ENCODE results near the gene AOC3.

The AOC3 gene

DNA sequence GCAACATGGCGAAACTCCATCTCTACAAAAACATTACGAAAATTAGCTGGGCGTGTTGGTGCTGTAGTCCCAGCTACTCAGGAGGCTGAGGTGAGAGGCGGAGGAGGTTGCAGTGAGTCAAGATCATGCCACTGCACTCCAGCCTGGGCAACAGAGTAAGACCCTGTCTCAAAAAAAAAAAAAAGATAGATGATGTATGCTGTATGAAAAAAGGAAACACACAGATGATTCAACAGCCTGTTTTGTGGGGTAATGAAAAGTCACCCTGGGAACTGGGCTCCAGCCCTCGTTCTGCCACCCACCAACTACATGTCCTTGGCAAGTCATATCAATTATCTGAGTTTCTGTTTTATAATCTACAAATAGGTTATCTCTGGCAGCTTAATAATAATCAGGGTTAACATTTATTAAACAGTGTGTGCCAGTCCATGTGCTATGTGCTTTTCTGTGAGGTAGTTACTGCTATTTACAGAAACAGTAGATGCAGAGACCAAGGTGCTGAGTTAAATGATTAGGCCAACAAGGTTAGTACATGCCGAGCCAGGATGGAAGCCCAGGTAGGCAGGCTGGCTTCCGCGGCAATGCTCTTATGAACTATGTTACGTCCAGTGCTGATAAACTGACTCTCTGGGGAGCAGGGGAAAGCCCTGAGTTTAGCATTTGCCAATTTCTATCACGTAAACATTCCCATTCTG, 50.7 kb downstream of the AOC3 start:
- DNase-seq (ENCODE audit: insufficient read length, low spot score) (no peak), FAIRE-seq (no peak)
- no peak for TF ChIP-seq CTCF (IDR thresholded peaks at IDR 0.05; ENCODE audit: insufficient read depth, missing control alignments)

DNA sequence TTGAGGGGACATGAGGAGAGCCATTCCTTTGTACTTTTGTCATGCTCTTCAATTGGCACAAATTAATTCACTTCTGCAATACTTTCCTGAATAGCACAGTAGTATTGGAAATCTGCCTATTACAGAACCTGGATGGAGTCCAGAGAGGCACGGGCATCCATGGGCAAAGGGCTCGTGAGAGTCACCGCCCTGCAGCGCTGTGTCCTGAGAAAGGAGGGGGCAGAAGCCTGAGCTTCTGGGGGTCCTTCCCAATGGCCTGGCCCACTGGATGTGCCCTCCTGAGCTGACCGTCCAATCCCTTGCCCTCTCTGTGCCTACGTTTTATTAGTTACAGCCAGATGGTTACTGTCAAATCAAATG, 53.1 kb downstream of the AOC3 start:
- no peak for DNase-seq (ENCODE audit: insufficient read length, low spot score)
- TF ChIP-seq CTCF (IDR thresholded peaks at IDR 0.05; ENCODE audit: insufficient read depth, missing control alignments) = no peak
- no peak for FAIRE-seq

- no peak for TF ChIP-seq CTCF (IDR thresholded peaks at IDR 0.05; ENCODE audit: insufficient read depth, missing control alignments)
- no peak for FAIRE-seq
- no peak for DNase-seq (ENCODE audit: insufficient read length, low spot score)
Observed at GRCh38 chr17:42906772-42907446, 55.9 kb downstream of the AOC3 start.
